Left ventricle myocardium inferior (tissue), 1 donor: ENCODE measurements around the gene MRTO4. TPM values are rescaled to one million over a fixed set of nuclear protein-coding genes. Genes with fewer than 3 reads are reported as not detected.
"Not testable (repeated sequence)": the region's sequence is repeated elsewhere in the genome, so short reads cannot be mapped to it uniquely, and the experiment has no call there.

ENCODE experiments used
- DNase-seq: peaks from one replicate; pipeline ENCODE4 v3.0.0-alpha.2; 2020
- H3K27ac ChIP-seq: fragments of 200-600 bp; replicated peaks from 2 replicates; pipeline ENCODE4 v1.8.0; 2021
- H3K27me3 ChIP-seq: fragments of 200-600 bp; 2 replicates; pipeline ENCODE4 v1.8.0; 2021; ENCODE audit warnings: low read depth
- H3K36me3 ChIP-seq: fragments of 200-600 bp; 2 replicates; pipeline ENCODE4 v1.8.0; 2021
- H3K4me1 ChIP-seq: fragments of 200-600 bp; 2 replicates; pipeline ENCODE4 v1.8.0; 2021
- H3K4me3 ChIP-seq: fragments of 200-600 bp; 2 replicates; pipeline ENCODE4 v1.8.0; 2021; ENCODE audit warnings: mild to moderate bottlenecking, moderate library complexity
- H3K9me3 ChIP-seq: fragments of 200-600 bp; replicated peaks from 2 replicates; pipeline ENCODE4 v1.8.0; 2021
- intact Hi-C: fragments of 100-400 bp; cut with micrococcal nuclease; formaldehyde crosslinking; loops from one replicate; pipeline ENCODE4 v1.11.0; 2022
- total RNA-seq: library from RNA; stranded (reverse); fragmentation: NEBNext Ultra II Directional; extraction: Animal tissue kit (Norgen Biotek cat#: 25700); gene quantifications from one replicate; pipeline ENCODE4 v1.2.1, GENCODE V29; 2021
- TF ChIP-seq, protein P1 (sequence below): fragments of 200-600 bp; IDR thresholded peaks from 2 replicates; pipeline ENCODE4 v1.8.0; 2021; ENCODE audit warnings: antibody characterized with exemption, mild to moderate bottlenecking, borderline replicate concordance
- donor health status: DM: no; HTN: yes; CAD: no; lungs with severe emphysema.

Gene MRTO4
- total RNA-seq, 1 donor from 2014 or later, result 10.0 TPM

DNA sequence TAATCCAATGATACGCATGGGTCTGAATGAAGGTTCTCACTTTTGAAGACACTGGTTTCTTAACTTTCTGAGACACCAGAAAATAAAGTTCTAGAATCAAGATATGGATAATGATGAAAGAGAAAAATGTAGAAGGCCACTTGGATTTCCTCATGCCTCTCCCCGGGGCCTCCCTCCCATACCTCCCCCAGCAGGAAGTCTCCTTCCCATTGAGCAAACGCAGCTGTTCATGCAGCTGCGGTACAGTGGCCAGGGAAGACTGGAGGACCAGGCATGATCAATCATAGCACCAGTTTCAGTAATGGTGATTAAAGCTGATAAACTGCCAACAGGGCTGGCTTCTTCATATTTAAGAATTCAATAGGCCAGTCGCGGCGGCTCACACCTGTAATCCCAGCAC lies 30.6 kb upstream of the MRTO4 start:
- peak; percentile 20 for DNase-seq
- intact Hi-C loops, result no loop called here
- peaks cover 95% of the 10 kb centered on the region for H3K36me3 ChIP-seq

DNA sequence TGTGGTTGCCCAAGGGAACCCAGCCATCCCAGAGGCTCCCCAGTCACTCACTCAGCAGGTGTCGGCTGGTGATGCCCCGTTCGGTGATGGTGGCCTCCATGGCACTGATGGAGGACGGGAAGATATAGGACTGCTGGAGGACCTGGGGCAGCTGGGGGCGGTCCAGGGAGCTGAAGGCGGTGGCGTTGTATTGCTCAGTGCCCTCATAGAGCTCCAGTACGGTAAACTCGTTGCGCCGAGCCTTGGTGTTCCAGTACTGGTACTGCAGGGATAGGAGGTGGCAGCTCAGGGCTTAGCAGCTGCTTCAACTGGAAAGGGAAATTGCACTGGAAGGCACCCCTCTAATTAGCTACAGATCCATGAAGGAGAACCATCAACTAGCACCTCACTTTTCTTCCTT lies 29.0 kb upstream of the MRTO4 start:
- H3K27ac ChIP-seq, result no peak overlapping the region
- intact Hi-C loops, result no loop called here
- peaks cover 97% of the 10 kb centered on the region for H3K36me3 ChIP-seq
- no peak for DNase-seq
- no peaks in the 10 kb centered on the region for H3K9me3 ChIP-seq
- TF ChIP-seq, protein P1, sequence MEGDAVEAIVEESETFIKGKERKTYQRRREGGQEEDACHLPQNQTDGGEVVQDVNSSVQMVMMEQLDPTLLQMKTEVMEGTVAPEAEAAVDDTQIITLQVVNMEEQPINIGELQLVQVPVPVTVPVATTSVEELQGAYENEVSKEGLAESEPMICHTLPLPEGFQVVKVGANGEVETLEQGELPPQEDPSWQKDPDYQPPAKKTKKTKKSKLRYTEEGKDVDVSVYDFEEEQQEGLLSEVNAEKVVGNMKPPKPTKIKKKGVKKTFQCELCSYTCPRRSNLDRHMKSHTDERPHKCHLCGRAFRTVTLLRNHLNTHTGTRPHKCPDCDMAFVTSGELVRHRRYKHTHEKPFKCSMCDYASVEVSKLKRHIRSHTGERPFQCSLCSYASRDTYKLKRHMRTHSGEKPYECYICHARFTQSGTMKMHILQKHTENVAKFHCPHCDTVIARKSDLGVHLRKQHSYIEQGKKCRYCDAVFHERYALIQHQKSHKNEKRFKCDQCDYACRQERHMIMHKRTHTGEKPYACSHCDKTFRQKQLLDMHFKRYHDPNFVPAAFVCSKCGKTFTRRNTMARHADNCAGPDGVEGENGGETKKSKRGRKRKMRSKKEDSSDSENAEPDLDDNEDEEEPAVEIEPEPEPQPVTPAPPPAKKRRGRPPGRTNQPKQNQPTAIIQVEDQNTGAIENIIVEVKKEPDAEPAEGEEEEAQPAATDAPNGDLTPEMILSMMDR, result no peak
- no peaks in the 10 kb centered on the region for H3K27me3 ChIP-seq
- H3K4me1 ChIP-seq, result peaks cover 23% of the 10 kb centered on the region
- H3K4me3 ChIP-seq, result no peak overlapping the region

More for the DNA sequence above, 30.6 kb upstream of the MRTO4 start:
- TF ChIP-seq, protein P1, result no peak
- Histone ChIP-seq H3K27me3 (no peaks in the 10 kb centered on the region), H3K27ac (peak overlapping the region; percentile 5), H3K4me3 (no peak overlapping the region), H3K4me1 (peaks cover 23% of the 10 kb centered on the region), H3K9me3 (no peaks in the 10 kb centered on the region)

DNA sequence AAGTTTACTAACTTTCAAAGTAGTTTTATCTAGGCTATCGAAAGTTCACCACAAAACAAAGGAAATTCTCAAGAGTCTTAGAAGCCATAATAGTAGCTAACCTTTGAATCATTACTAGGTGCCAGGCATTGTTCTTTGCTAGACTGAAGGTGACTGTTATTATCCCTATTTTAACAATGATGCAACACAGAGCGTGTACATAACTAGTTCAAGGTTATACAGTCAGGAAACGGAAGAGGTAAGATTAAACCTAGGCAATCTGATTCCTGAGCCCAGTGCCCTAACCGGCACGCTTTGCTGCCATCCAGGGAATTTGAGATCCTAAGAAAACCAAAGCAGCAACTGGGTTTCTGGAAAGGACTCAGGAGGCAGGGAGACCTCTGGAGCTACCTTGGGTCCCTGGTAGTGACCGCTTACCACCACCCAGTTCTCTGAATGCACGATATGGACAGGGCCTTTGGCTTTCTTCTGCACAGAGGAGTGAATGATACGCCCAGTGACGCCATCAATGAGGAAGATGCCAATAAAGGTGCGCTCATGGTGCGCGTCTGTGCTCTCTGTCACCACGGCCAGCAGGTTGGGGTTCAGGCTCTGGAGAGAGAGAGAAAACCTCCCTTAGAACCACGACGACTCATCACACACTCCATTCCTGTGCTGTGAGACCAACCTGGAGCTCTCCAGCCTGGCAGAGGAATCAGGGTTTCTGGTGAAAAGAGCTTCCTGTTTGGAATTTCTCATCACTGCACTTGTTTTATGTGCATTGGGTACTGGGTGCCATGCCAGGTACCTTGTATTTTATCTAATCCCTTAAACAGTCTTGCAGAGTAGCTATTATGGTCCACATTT lies 28.4 kb upstream of the MRTO4 start:
- H3K27ac ChIP-seq, result no peak overlapping the region
- DNase-seq, result no peak
- intact Hi-C loops, result no loop called here
- no peaks in the 10 kb centered on the region for H3K27me3 ChIP-seq
- H3K36me3 ChIP-seq, result peaks cover 97% of the 10 kb centered on the region
- H3K4me1 ChIP-seq, result peaks cover 23% of the 10 kb centered on the region
- no peak overlapping the region for H3K4me3 ChIP-seq
- TF ChIP-seq, protein P1, result no peak
- no peaks in the 10 kb centered on the region for H3K9me3 ChIP-seq

DNA sequence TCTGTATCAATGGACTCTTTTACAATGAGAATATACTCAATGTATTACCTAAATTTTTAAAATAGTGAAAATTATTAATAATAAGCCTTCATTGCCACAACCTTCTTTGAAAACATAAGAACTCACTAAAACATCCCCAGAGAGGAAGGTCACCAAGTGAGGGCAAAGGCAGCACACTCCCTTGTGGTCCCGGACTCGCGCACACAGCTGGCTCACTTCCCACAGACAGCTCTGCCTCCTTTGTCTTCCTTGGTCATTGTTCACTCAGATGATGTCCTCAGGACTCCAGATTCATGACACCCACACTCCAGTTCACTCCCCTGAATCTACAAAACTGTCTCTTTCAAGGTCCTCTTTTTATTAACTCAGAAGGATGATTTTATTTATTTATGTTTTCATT lies 22.4 kb upstream of the MRTO4 start:
- Histone ChIP-seq H3K36me3 (peaks cover 97% of the 10 kb centered on the region), H3K4me1 (peaks cover 25% of the 10 kb centered on the region), H3K27ac (no peak overlapping the region), H3K4me3 (no peak overlapping the region), H3K27me3 (no peaks in the 10 kb centered on the region), H3K9me3 (no peaks in the 10 kb centered on the region)
- intact Hi-C loops, result no loop called here
- TF ChIP-seq, protein P1, result no peak
- DNase-seq, result no peak

DNA sequence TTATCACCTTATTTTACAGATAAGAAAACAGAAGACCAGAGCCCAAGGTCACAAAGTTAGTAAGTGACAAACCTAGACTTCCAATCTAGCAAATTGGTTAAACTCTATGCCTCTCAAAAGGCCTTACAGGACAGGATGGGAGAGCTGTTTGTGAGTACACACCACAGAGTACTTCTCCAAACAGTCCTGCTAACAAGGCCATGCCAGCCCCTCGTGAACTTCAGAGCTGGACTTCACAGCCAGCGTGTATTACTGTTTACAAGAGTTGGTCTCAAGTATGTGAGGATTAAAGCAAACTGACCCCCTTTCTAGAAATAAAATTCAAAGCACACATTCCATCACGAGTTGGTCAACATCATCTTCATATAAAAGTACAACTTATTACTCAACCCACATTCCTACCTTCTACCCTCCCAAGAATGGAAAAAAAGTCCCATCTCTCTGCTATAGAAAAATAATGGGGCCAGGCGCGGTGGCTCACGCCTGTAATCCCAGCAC lies 21.7 kb upstream of the MRTO4 start:
- H3K4me3 ChIP-seq, result no peak overlapping the region
- H3K4me1 ChIP-seq, result peaks cover 32% of the 10 kb centered on the region
- no peak overlapping the region for H3K27ac ChIP-seq
- H3K27me3 ChIP-seq, result no peaks in the 10 kb centered on the region
- intact Hi-C loops, result no loop called here
- no peaks in the 10 kb centered on the region for H3K9me3 ChIP-seq
- peaks cover 97% of the 10 kb centered on the region for H3K36me3 ChIP-seq
- DNase-seq, result no peak
- TF ChIP-seq, protein P1, result no peak

DNA sequence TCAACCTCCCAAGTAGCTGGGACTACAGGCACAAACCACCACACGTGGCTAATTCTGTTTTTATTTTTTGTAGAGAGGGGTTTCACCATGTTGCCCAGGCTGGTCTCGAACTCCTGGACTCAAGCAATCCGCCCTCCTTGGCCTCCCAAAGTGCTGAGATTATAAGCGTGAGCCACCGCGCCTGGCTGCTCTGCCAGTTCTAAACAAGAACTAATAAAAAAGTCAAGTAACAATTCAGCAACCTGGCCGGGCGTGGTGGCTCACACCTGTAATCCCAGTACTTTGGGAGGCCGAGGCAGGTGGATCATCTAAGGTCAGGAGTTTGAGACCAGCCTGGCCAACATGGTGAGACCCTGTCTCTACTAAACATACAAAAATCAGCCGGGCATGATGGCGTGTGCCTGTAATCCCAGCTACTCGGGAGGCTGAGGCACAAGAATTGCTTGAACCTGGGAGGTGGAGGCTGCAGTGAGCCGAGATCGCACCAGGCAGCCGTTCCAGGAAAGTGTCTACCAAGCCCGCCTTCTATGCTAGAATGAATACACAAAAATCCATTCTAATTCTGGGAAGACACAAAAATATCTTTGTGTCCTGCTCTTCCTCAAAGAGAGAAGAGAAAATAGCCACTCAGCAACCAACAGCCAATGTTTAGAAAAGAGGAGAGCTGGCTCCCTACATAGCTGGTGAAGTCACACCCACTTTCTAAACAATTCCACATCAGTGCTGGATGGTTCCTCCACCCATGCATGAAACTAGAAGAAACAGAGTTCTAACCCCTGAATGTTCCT lies 19.7 kb upstream of the MRTO4 start:
- intact Hi-C loops, H3K9me3 ChIP-seq: not testable (repeated sequence)

More for the DNA sequence above, 19.7 kb upstream of the MRTO4 start:
- H3K27ac ChIP-seq, result peak overlapping the region; percentile 66
- not testable (repeated sequence) for H3K27me3 ChIP-seq, H3K4me3 ChIP-seq, DNase-seq
- H3K36me3 ChIP-seq, result peaks cover 95% of the 10 kb centered on the region
- peaks cover 32% of the 10 kb centered on the region for H3K4me1 ChIP-seq
